RWPE2 (cell line): ENCODE results near the gene CIT.

Source experiments
- ATAC-seq: fragments of 200-7000 bp; cut with Tn5 transposase; 3 replicates; pipeline ENCODE4 v1.9.1; 2021; ENCODE audit warnings: low read depth
- DNase-seq: peaks from one replicate; pipeline ENCODE4 v3.0.0-alpha.2; 2020; ENCODE audit warnings: low spot score
- H3K27ac ChIP-seq: fragments of 450-650 bp; 2 replicates; pipeline ENCODE4 v1.5.1; 2017; ENCODE audit warnings: mild to moderate bottlenecking; ENCODE audit not compliant: poor library complexity, severe bottlenecking
- H3K27me3 ChIP-seq: fragments of 250-450 bp; sonication (Bioruptor Pico); 2 replicates; pipeline ENCODE4 v1.5.1; 2021; ENCODE audit warnings: mild to moderate bottlenecking, moderate library complexity; ENCODE audit not compliant: insufficient read depth, poor library complexity, severe bottlenecking
- H3K36me3 ChIP-seq: fragments of 250-450 bp; sonication (Bioruptor Pico); 2 replicates; pipeline ENCODE4 v1.5.1; 2020; ENCODE audit warnings: low read depth, mild to moderate bottlenecking, moderate library complexity
- H3K4me1 ChIP-seq: fragments of 250-450 bp; sonication (Bioruptor Pico); 2 replicates; pipeline ENCODE4 v1.5.1; 2021; ENCODE audit warnings: mild to moderate bottlenecking, moderate library complexity; ENCODE audit not compliant: insufficient read depth, poor library complexity, severe bottlenecking
- H3K4me3 ChIP-seq: fragments of 250-450 bp; sonication (Bioruptor Pico); 2 replicates; pipeline ENCODE4 v1.5.1; 2021; ENCODE audit warnings: mild to moderate bottlenecking, moderate library complexity; ENCODE audit not compliant: severe bottlenecking
- H3K9me3 ChIP-seq: fragments of 250-450 bp; sonication (Bioruptor Pico); 2 replicates; pipeline ENCODE4 v1.5.1; 2021; ENCODE audit warnings: mild to moderate bottlenecking, moderate library complexity; ENCODE audit not compliant: severe bottlenecking
- TF ChIP-seq, protein P1 (sequence below): fragments of 450-650 bp; IDR thresholded peaks from one replicate; pipeline ENCODE4 v1.5.1; 2017; ENCODE audit warnings: mild to moderate bottlenecking, moderate library complexity; ENCODE audit not compliant: poor library complexity, severe bottlenecking

The CIT gene, protein sequence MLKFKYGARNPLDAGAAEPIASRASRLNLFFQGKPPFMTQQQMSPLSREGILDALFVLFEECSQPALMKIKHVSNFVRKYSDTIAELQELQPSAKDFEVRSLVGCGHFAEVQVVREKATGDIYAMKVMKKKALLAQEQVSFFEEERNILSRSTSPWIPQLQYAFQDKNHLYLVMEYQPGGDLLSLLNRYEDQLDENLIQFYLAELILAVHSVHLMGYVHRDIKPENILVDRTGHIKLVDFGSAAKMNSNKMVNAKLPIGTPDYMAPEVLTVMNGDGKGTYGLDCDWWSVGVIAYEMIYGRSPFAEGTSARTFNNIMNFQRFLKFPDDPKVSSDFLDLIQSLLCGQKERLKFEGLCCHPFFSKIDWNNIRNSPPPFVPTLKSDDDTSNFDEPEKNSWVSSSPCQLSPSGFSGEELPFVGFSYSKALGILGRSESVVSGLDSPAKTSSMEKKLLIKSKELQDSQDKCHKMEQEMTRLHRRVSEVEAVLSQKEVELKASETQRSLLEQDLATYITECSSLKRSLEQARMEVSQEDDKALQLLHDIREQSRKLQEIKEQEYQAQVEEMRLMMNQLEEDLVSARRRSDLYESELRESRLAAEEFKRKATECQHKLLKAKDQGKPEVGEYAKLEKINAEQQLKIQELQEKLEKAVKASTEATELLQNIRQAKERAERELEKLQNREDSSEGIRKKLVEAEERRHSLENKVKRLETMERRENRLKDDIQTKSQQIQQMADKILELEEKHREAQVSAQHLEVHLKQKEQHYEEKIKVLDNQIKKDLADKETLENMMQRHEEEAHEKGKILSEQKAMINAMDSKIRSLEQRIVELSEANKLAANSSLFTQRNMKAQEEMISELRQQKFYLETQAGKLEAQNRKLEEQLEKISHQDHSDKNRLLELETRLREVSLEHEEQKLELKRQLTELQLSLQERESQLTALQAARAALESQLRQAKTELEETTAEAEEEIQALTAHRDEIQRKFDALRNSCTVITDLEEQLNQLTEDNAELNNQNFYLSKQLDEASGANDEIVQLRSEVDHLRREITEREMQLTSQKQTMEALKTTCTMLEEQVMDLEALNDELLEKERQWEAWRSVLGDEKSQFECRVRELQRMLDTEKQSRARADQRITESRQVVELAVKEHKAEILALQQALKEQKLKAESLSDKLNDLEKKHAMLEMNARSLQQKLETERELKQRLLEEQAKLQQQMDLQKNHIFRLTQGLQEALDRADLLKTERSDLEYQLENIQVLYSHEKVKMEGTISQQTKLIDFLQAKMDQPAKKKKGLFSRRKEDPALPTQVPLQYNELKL (N-terminal part only)

DNA sequence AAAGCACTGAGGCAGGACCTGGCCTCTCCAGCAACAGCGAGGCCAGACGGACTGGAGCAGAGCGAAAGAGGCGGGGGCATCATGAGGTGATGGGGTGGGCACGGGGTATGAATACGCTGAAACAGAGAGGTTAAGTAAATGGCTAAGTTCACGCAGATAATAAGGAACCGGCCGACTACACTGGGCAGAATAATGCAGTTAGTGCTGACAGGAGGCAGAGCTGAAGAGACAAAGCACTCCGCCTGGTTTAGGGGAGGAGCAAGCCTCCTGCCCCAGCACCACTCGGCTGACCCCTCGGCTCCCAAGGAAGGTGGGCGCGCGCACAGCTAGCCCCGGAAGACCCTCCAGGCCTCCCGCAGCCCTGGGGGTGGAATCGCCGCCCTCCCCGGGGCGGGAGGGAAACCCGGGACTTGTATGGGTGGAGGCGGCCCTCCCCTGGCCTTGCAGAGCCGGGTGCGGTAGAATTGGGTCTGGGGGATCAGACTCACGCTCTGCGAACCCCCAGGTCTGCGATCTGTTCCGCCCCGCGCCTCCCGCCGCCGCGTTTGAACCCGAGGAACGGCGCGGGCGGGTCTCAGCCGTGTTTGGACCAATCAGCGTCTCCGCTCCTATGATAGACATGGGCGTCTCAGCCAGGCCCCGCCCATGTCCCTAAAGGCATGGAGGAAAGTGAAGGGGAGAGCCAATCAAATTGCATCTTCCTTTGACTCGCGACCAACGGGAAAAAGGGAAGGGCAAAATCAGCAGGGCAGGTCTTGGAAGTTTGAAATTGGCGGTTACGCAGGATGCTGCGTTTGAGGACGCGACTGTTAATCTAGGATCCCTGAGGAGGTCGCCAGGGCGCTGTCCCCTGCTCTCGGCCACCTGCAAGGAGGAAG, at the start of gene CIT:
Gene CIT (minus strand): TSS at position 560 of the 878 bp plus-strand sequence. CDS start 1,152 bp downstream, outside the sequence.
- peak within 1 kb of the TSS; percentile 77 for H3K4me3 ChIP-seq
- DNase-seq, result peak; percentile 86
- no peaks in the 10 kb centered on the region for H3K27me3 ChIP-seq
- no peaks in the 10 kb centered on the region for H3K4me1 ChIP-seq
- peak; percentile 99 for ATAC-seq
- H3K27ac ChIP-seq, result peak within 1 kb of the TSS; percentile 31
- H3K36me3 ChIP-seq, result peaks cover 35% of the 10 kb centered on the region
- TF ChIP-seq, protein P1, sequence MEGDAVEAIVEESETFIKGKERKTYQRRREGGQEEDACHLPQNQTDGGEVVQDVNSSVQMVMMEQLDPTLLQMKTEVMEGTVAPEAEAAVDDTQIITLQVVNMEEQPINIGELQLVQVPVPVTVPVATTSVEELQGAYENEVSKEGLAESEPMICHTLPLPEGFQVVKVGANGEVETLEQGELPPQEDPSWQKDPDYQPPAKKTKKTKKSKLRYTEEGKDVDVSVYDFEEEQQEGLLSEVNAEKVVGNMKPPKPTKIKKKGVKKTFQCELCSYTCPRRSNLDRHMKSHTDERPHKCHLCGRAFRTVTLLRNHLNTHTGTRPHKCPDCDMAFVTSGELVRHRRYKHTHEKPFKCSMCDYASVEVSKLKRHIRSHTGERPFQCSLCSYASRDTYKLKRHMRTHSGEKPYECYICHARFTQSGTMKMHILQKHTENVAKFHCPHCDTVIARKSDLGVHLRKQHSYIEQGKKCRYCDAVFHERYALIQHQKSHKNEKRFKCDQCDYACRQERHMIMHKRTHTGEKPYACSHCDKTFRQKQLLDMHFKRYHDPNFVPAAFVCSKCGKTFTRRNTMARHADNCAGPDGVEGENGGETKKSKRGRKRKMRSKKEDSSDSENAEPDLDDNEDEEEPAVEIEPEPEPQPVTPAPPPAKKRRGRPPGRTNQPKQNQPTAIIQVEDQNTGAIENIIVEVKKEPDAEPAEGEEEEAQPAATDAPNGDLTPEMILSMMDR, result no peak
- no peaks in the 10 kb centered on the region for H3K9me3 ChIP-seq

DNA sequence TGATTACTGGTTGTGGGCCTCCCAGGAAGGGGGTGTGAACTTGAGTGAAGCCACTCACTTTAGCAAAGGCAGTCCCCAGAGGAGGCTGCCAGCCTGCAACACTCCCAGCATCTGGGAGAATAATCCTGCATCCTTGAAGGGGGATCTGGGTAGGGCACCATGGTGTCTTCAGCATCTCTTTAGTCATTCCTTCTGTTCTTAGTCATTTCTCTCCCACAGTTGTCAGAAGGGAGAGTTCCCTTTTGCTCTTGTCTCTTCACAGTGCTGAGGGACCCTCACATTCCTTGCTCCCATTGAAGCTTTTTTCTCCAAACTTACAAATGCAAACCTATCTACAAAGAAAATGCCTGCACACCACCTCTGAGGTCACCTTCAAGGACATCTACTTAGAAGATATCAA, 48.1 kb upstream of the CIT start:
- Histone ChIP-seq H3K27ac (no peak overlapping the region), H3K27me3 (peaks cover 4% of the 10 kb centered on the region)
- ATAC-seq, result no peak

DNA sequence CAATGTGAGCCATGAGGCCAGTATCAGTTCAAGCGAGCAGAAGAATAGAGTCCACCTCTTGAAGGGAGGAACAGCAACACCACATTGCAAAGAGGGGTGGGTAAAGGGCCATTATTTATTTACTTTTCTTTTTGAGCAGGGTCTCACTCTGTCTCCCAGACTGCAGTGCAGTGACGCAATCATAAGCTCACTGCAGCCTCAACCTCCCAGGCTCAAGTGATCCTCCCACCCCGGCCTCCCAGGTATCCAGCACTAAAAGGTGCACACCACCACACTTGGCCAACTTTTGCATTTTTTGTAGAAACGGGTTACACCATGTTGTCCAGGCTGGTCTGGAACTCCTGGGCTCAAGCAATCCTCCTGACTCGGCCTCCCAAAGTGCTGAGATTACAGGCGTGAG, 42.9 kb upstream of the CIT start:
- Histone ChIP-seq H3K4me1 (no peaks in the 10 kb centered on the region), H3K36me3 (no peaks in the 10 kb centered on the region), H3K9me3 (no peaks in the 10 kb centered on the region), H3K27me3 (no peaks in the 10 kb centered on the region), H3K27ac (no peak overlapping the region), H3K4me3 (no peak overlapping the region)
- TF ChIP-seq, protein P1, result no peak
- no peak for ATAC-seq
- DNase-seq, result no peak

More for the DNA sequence above, 48.1 kb upstream of the CIT start:
- TF ChIP-seq, protein P1, result no peak
- no peak for DNase-seq
- no peaks in the 10 kb centered on the region for H3K9me3 ChIP-seq
- no peaks in the 10 kb centered on the region for H3K4me1 ChIP-seq
- no peaks in the 10 kb centered on the region for H3K36me3 ChIP-seq
- no peak overlapping the region for H3K4me3 ChIP-seq

DNA sequence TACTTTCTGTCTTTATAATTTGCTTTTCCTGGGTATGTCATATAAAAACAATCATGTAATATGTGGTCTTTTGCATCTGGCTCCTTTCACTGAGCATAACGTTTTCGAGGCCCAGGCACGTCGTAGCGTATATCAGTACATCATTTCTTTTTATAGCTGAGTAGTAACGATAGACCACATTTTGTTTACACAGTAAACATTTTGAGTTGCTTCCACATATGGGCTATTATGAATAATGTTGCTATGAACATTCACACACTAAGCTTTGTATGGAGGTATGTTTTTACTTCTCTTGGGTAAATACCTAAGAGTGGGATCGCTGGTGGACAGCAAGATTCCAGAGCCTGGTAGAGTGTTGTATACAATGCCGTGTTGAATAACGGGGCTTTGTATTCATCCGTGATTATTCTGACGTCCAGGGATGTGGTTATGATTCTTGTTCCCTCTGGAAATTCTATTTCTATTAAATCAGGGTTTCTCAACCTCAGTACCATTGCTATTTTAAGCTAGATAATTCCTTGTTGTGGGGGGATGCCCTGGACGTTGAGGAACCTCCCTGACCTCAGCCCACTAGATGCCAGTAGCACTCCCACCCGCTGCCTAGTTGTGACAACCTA, 38.9 kb upstream of the CIT start:
- DNase-seq (no peak), ATAC-seq (no peak)
- H3K27me3 ChIP-seq, result no peaks in the 10 kb centered on the region
- no peaks in the 10 kb centered on the region; the same call in 1 of the 2 replicates for H3K36me3 ChIP-seq
- no peak overlapping the region for H3K4me3 ChIP-seq
- H3K27ac ChIP-seq, result no peak overlapping the region
- TF ChIP-seq, protein P1, result no peak
- no peaks in the 10 kb centered on the region for H3K9me3 ChIP-seq
- H3K4me1 ChIP-seq, result no peaks in the 10 kb centered on the region
